GM19238 (cell line): ENCODE measurements around the gene FRRS1L.

Source experiments
- DNase-seq: peaks from one replicate; pipeline ENCODE4 v3.0.0; 2011; ENCODE audit warnings: low spot score; ENCODE audit not compliant: insufficient read length

The FRRS1L gene

DNA sequence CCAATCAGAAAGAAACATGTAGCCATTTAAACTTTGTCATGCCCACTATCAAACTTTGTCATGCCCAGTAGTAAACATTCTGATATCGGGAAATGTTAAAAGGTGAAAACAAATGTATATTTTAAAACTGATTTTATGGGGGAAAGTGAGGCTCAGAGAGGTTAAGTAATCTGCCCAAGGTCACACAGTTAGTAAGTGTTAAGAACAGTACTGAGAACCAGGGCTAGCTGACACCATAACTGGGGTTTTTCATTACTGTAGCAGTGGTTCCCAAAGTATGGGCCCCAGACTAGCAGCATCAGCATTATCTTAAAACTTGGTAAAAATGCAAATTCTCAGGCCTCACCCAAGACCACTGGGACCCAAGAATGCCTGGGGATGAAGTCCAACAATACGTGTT lies 9.9 kb upstream of the FRRS1L start:
- DNase-seq, result no peak

DNA sequence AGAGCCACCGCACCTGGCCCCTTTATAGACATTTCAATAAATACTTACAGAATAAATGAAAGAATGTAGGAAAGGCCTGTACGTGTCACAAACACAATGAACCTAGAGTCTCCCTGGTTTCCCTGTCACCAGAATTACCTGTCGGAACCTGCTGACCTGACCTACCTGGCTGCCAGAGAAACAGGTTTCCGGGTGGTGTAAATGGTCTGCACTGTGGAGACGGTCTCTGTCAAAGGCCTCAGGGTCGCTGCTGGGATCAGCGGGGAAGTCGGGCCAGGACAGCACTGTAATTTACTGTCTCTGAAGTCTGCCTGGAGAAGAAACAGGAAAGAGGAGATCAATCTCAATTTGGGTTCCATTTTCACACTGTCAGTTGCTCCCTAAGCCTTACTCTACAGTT lies 9.3 kb upstream of the FRRS1L start:
- no peak for DNase-seq

DNA sequence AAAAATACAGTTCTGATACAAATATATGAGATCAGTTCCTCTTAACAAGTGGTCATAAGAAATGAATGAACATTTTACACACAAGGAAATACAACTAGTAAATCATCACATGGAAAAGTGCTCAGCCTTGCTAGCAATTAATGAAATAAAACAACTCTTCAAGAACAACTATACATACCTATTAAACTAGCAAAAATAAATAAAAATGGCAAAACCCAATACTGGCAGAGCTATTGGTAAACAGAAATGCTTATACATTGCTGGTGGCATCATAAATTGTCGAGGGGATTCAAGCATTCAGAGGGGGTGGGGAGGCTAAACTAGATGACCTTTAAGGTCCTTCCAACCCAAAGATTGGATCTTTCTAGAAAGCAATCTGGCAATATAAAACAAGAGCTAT lies 5.9 kb upstream of the FRRS1L start:
- no peak for DNase-seq

DNA sequence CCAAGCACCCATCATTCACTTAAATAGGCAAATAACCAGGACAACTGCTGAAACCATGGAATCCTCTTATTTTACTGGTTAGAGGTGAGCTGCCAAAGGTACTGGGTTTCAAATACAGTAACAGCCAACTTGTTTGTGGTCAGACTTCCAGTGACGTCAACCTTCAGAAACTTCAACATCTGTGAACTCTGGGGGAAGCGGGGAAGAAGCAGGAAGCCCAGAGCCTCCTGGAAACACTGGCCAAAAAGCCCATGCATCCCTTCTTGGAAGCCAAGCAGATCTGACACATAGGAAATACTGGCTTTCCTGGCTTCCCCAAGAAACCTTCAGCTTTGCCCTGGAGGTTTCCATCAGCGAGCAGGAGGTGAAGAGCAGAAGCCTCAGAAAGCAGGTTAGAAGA lies 4.9 kb upstream of the FRRS1L start:
- no peak for DNase-seq

DNA sequence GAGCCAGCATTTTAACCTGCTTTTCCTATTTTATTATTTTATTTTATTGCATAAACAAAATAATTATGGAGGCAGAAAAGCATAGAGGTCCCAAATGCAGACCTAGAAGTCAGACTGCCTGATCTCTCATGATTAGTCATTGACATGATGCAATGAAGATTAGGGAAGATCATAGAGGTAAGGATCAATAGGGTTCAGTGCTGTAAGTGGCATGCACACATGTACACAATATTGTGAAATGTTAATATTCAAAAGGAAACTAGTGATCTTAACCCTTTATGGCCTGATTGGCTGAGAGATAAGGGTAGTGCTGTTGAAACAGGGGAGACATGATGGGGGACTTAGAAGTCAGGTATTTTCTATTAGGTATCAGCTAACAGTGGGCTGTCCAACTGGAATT lies 1.1 kb upstream of the FRRS1L start:
- DNase-seq, result no peak

DNA sequence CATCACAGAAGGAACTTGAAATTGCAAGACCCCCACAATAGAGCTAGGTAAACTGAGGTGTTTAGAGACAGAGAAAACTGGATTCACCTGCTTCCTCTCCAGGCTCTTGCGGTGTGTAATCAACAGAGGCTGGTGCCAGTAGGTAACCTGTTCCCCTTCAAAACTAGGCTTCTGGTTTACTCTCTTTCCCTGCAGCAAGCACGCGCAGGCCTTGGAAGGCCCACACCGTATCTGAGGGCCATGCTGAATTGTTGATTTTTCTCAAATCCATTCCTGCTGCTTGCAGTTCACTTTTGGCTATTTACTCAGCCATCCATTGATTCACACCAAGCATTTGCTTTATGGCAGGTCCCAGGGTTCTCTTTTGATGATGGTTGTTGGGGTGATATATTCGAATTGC lies 667 bp upstream of the FRRS1L start:
- DNase-seq, result no peak

DNA sequence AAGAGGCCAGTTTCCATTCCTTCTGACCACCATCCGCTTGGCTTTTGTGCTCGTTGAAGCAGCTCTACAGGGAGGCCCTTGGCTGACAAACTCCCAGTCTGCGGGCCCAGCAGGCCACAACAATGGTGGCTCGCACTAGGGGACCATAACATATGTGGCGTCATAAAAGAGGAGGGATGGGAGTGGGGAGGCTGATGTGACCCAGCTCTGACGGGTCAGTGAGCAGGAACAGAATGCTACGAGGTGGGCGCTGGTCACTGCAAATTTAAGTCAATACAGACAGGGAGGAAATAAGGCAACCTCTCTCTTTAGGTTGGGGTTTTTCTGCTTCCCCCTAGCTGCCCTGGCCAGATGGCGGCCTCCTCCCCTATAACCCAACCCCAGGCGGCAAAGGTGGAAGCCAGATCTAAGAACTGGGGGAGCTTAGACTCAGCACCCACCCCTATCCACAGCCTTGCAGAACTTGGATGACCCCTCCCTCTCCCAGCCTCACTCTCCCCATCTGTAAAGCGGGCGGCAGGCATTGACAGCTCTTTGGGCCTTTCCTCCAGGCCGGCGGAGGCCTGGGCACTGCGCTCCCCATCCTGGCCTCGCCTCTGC lies 778 bp downstream of the FRRS1L start:
- no peak for DNase-seq

DNA sequence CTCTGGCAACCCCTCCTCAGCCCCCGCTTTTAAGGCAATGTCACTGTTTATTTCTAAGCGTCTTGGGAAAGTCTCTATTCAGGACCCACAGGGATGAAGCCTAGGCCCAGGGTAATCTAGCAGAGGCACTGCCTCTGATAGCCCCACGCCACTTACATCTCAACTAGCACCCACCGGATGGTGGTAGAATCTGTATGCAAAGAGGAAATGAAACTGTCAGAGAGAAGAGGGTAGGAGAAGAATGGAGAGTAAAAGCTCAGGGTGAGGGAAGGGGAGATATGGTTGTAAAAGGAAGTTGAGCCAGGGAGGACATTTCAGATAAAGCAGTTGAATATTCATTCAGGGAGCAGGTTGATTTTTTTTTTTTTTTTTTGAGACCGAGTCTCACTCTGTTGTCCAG lies 3.0 kb downstream of the FRRS1L start:
- no peak for DNase-seq

DNA sequence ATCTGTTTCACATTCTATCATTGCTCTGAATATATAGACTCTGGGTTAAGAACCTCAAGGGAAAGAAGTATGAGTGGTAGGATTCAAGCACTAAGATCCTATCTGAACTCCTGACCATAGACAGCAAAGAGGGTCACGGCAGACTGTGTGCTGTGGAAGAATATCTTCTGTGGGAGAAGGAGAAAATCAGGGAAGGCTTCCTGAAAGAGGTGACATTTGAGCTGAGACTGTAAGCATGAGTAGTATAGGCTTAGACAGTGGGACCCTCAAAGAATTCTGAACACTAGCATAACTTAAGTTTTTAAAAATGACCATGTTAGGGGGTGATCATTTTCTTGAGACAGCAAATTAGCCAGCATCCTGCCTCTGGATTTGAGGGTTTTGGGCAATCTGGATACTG lies 3.9 kb downstream of the FRRS1L start:
- no peak for DNase-seq

DNA sequence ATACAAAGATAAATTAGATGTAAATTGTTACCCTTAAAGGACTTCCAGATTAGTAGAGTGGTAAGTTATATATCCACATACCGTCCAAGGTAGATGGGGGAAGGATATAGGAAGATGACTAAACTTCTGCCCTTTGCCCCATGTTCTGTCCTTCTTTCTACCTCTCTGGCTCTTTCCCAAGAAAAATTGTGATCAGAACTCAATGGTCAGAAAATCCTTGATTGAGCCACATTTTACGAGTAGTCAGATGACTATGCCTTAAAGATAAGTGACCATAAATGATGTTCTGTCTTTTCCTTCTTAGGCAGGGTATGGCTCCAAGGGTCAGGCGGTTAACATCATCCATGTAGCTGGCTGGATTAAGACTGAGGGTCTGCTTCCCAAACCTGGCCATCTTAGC lies 4.4 kb downstream of the FRRS1L start:
- no peak for DNase-seq

DNA sequence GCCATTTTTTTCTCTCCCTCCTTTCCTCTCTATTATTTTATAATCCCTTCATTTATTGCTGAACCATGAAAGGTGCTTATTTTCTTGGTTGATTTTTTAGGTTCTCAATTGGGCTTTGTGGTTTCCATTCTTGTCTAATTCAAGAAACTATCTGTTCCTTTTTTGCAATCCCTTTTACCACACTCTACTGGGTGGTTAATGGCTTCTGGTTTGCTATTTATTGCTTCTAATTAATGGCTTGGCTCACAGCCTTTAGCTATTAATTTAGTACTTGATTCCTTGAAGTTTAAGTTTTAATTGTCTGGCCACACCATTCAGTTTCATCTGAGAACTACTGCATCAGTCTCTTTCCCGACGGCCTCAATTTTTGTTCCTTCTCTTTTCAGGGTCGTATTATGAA lies 5.6 kb downstream of the FRRS1L start:
- no peak for DNase-seq

DNA sequence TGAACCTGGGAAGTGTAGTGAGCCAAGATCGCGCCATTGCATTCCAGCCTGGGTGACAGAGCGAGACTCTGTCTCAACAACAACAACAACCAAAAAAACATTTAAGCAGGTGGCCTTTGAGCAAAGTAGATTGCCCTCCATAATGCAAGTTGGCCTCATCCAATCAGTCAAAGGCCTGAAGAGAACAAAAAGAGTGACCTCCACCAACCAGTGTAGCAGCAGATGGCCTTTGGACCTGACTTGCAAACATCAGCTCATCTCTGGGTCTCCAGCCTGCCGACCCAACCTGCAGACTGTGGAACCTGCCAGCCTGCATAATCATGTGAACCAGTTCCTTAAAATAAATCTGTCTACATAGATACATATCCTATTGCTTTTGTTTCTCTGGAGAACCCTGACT lies 7.5 kb downstream of the FRRS1L start:
- DNase-seq, result no peak

DNA sequence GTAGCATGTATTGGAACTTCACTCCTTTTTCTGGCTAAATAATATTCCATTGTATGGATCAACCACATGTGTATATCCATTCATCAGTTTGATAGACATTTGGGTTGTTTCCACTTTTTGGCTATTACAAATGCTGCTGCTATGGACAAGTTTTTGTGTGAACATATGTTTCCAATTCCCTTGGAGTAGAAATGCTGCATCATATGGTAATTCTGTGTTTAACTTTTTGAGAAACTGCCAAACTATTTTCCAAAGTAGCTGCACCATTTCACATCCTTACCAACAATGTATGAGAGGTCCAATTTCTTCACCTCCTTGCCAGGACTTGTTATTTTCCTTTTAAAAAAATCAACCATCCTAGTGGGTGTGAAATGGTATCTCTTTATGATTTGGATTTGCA lies 8.4 kb downstream of the FRRS1L start:
- DNase-seq, result no peak

DNA sequence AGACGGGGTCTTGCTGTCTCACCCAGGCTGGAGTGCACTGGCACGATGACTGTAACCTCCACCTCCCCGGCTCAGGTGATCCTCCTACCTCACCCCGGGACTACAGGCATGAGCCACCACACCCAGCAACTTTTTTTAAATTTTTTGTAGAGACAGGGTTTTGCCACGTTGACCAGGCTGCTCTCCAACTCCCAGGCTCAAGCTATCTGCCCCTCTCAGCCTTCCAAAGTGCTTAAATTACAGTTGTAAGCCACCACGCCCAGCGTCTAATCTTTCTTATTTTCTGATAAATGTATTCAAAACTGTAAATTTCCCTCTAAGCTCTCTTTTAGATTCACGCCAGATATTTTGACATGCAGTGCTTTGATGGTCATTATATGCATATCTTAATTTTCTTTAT lies 10.3 kb downstream of the FRRS1L start:
- no peak for DNase-seq

DNA sequence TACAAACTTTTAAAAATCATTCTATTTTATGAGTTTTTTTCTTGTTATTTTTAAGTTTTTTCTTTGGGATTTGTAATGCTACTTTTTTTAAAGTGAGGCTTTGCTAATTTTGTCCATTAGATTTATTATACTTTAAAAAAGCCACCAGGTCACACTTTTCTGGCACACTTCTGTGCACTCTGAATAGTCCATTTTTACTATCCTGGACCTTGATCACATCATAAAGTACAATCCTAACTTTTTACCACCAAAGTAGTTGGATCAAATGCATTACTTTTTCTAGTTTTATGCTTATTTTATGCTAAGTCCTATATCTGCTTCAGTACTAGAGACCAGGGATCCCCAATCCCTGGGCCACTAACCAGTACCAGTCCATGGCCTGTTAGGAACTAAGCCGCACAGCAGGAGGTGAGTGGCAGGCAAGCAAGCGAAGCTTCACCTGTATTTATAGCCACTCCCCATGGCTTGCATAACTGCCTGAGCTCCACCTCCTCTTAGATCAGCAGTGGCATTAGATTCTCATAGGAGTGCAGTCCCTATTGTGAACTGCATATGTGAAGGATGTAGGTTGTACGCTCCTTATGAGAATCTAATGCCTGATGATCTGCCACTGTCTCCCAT lies 16.0 kb downstream of the FRRS1L start:
- DNase-seq, result no peak

DNA sequence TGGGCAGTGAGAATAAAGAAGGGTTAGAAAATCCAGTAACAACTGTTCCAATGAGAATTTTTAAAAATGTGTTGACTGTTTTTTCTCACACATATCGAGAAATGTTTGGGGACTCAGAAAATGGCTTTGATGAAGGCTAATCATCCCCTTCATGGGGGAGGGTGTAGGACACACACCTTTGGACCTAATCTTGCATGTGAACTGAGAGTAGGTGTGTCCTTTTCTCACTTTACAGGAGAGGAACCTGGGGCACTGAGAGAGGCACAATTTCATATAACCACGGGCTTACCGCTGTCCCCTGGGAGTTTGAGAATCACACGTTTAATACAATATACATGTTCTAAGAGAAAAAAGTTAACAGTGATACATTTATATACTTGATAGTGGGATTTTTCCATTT lies 17.3 kb downstream of the FRRS1L start:
- no peak for DNase-seq

DNA sequence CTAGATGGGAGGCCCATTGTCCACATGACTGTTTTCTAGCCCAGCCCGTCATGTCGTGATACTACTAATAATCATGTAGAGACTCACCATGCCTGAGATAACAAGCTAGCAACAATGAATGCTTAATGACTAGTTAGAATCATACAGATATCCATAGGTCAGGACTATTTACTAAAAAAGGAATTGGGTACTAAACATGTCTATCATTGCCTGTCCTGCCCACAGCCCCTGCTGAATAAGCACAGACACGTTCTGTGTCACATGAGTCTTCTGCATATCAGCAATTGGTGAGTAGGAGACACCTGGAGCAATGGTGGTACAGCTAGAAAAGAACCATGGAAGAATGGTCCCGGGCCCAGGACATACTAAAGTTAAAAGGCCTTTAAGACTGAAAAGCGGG lies 18.0 kb downstream of the FRRS1L start:
- DNase-seq, result no peak

DNA sequence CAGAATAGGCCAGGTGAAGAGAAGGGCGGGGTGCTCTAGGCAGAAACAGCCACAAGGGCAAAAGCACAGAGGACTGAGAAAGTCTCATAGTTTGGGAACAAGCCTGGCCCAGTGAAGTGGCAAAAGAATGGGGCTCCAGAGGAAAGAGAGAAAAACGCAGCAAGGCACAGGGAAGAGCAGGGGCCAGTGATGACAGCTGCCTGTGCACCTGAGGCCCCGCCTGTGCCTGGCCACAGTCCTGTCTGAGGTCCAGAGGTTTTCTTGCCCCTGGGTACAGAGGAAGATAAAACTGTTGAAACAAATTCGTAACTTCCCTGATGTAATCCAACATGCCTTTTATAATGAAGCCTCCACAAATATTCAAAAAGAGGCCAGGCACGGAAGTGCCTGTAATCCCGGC lies 22.0 kb downstream of the FRRS1L start:
- no peak for DNase-seq

DNA sequence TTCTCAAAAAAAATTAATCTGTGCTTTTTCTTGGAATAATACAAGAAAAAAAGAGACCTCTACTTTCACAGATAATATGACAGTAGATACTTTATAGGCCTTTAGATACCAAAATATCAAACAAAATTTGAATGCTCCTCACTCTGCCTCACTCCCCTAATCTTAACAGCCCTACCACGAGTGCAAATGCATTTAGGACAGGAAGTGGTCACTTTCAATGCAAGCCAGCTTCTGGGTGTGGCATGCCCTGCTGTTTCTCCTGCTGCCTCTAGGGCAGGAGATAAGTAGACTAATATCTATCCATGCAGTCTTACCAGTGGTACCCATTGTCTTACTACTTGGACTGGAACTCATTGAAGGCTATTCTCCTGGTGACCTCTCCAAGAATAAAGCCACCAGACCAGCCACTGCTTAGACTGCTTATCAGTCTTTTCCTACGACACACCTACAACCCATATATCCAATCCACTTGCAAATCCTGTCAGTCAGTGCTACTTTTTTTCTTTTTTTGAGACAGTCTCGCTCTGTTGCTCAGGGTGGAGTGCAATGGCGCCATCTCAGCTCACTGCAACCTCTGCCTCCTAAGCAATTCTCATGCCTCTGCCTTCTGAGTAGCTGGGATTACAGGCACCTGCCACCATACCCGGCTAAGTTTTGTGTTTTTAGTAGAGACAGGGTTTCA lies 23.0 kb downstream of the FRRS1L start:
- peak; percentile 37 for DNase-seq

DNA sequence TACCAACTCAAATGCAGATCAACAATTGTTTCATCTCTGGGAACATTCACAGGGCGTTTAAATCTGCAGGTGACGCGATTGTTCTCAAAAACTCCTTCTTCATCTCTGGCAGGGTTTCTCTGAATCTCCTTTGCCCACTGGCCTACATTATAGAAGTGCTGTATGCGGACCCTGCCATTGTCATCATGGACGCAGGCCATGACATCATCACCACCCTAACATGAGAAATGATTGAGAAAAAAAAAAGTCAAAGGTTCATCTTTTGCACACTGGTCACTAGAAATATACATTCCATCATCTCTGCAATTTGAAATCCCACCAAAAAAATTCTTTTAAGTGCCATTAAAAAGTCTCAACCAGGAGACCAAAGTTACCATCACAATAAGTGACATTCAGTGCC lies 25.7 kb downstream of the FRRS1L start:
- no peak for DNase-seq

DNA sequence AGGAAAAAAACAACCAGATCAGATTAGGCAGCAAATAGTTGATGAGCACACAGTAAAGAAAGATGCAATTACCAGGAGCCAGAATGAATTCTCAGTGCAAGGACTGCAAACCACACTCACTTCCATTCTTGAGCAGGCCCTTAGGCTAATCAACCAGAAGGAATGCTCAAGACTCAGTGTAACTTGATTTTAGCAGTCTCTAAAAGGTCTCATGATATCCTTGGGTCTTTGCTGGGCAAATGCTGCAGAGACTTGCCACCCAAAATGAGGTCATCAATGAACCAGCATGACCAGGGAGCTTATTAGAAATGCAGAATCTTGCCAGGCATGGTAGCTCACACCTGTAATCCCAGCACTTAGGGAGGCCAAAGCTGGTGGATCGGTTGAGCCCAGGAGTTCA lies 27.2 kb downstream of the FRRS1L start:
- no peak for DNase-seq

DNA sequence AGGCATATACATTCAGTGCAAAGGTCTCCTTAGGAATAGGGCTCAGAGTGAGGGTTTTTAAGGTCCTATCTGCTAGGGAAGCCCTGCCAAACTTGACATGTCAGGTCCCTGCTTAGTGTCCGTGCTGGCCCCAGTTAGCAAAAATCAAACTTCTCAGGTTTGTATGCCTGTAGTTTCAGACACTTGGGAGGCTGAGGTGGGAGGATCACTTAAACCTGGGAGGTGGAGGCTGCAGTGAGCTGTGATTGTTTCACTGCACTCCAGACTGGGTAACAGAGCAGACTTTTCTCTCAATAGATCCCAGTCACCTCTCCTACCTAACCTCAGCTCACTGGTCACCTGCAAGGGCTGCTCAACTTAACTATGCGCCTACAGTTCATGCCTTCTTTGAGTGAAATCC lies 28.6 kb downstream of the FRRS1L start:
- DNase-seq, result no peak

DNA sequence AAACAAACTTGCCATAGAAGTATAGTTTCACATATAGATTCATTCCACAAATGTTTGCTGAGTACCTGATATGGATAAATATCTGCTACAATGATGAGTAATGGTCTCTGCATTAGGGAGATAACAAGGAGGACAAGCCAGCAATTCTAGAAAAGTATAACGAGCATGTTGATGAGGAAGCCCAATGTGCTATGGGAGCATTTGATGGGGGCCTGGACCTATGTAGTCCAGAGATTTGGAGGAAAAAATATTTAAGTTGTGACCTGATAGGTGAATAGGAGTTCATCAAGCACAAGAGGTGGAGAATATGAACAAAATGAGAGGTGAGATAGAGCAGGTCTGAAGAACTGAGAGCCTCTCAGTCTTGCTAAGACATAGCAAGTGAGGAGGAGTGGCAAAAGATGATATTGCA lies 32.9 kb downstream of the FRRS1L start:
- no peak for DNase-seq
